GM12864 (cell line): ENCODE data around the gene ZWINT.

ENCODE experiments used
- DNase-seq: peaks from one replicate; pipeline ENCODE4 v3.0.0-alpha.2; 2011; ENCODE audit warnings: low read depth
- H3K4me3 ChIP-seq: 2 replicates; pipeline ENCODE4 v1.5.1; 2011; ENCODE audit warnings: mild to moderate bottlenecking, low read depth, low read length, control low read depth
- TF ChIP-seq, protein P1 (sequence below): IDR thresholded peaks from 2 replicates; pipeline ENCODE4 v1.5.1; 2011; ENCODE audit warnings: low read depth, mild to moderate bottlenecking, moderate library complexity, low read length, control low read depth, inconsistent platforms; ENCODE audit errors: missing control alignments

The ZWINT gene

DNA sequence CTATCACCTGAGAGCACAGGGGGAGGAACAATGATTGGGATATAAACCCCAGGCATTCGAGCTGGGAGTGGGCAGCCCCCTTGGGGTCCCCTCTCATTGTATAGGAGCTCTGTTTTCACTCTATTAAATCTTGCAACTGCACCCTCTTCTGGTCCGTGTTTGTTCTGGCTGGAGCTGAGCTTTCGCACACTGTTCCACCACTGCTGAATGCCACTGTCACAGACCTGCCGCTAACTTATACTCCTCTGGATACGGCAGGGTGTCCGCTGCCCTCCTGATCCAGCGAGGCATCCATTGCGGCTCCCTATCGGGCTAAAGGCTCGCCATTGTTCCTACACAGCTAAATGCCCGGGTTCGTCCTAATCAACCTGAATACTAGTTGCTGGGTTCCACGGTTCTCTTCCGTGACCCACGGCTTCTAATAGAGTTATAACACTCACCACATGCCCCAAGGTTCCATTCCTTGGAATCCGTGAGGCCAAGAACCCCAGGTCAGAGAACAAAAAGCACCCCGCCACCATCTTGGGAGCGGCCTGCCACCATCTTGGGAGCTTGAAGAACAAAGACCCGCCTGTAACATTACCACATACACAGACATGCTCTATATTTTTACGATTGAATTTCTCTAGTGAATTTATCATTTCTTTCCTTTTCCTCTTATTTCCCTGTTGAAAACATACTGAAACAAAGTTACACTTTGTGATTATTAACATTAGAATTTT lies 9.0 kb downstream of the ZWINT start:
- DNase-seq: no peak
- TF ChIP-seq, protein P1, sequence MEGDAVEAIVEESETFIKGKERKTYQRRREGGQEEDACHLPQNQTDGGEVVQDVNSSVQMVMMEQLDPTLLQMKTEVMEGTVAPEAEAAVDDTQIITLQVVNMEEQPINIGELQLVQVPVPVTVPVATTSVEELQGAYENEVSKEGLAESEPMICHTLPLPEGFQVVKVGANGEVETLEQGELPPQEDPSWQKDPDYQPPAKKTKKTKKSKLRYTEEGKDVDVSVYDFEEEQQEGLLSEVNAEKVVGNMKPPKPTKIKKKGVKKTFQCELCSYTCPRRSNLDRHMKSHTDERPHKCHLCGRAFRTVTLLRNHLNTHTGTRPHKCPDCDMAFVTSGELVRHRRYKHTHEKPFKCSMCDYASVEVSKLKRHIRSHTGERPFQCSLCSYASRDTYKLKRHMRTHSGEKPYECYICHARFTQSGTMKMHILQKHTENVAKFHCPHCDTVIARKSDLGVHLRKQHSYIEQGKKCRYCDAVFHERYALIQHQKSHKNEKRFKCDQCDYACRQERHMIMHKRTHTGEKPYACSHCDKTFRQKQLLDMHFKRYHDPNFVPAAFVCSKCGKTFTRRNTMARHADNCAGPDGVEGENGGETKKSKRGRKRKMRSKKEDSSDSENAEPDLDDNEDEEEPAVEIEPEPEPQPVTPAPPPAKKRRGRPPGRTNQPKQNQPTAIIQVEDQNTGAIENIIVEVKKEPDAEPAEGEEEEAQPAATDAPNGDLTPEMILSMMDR: no peak
- no peak overlapping the region for H3K4me3 ChIP-seq

DNA sequence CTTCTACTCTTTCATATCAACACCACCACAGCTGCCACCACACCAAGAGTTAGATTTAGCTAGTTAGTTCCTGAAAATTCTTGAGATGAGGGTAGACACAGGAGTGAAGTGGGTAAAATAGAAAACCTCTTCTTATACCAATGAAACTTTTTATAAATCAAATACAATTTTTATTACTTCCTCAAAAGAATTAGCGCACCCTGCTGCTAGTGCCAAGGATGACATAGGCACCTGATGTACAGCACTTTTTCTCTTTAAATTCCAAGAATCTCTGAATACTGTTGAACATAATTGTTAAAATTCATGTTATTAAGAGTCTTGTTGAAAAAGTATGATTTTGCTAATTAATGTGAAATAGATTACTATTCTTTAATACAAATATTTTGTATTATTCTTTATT lies 11.4 kb downstream of the ZWINT start:
- DNase-seq: no peak
- no peak overlapping the region for H3K4me3 ChIP-seq
- TF ChIP-seq, protein P1: no peak

DNA sequence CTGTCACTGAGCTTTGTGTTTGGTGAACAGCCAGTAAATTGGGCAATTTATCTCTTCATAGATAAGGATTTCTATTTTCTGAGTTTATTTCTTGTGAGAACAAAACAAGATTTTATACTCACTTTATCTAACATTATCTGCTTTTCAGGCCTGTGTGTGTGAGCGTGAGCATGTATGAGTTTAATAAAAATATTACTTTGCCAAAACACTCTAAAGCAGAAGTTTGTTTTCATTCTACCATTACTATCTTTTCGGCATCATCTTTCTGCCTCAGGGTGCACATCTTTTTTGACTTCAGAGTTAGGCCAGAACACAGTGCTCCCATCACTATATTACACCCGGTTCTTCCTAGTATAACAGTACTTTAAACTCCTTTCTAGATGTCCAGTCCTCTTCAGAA lies 13.0 kb downstream of the ZWINT start:
- TF ChIP-seq, protein P1: no peak
- DNase-seq: no peak
- H3K4me3 ChIP-seq: no peak overlapping the region

DNA sequence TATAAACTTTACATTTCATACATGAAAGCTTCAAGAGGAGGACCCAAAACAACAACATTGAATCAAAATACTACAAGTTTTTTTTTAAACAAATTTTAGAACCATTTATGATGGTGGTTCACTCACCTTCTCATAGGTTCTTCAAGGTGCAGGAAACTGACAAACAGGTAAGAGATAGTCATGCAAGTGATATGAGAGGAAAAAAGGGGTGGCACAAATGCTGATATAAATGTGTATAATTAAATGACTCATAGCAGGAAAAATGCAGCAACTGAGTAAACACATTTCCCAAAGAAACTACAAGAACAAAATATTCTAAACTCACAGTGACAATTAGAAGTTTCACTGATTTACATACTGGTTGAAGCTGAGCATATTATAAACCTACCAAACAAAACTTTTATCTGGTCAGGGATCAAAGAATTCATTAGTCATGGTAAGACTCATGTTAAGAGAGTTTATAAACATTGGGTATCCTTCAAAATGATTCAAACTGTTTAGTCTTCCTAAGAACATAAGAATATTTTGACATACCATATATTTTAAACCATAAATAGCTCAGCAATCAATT lies 14.1 kb downstream of the ZWINT start:
- no peak overlapping the region for H3K4me3 ChIP-seq
- TF ChIP-seq, protein P1: no peak
- no peak for DNase-seq

DNA sequence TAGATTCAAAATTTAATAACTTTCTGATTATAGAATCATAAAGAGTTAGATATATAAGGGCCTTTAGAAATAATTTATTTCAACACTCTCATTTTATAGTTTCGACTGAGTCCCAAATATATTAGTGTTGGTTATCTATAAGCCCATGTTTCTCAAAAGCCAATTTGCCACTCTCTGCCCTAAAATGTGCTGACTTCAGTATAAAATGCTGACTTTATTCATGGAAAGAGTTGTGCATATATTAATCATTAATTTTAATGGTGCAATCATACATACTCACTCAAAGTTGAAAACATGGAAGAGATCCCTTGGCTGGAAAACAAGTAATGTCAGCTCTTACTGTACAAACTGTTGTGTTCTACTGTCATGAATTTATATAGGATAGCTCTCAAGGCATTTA lies 19.4 kb downstream of the ZWINT start:
- DNase-seq: no peak
- TF ChIP-seq, protein P1: no peak
- no peak overlapping the region for H3K4me3 ChIP-seq

DNA sequence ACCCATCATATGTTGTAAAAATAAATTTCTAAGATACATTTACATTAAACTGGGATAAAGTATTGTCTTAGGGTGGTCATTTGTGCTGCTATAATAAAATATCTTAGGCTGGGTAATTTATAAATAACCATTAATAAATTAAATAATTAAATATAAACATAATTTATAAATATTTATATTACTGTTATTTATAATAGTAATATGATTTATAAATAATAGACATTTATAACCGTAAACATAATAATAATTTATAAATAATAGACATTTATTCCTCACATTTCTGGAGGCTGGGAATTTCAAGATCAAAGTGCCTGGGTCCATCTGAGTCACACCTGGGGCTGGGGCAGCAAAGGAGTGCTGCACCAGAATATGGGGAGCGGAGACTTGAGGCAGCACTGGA lies 31.1 kb downstream of the ZWINT start:
- TF ChIP-seq, protein P1: no peak
- DNase-seq: no peak

DNA sequence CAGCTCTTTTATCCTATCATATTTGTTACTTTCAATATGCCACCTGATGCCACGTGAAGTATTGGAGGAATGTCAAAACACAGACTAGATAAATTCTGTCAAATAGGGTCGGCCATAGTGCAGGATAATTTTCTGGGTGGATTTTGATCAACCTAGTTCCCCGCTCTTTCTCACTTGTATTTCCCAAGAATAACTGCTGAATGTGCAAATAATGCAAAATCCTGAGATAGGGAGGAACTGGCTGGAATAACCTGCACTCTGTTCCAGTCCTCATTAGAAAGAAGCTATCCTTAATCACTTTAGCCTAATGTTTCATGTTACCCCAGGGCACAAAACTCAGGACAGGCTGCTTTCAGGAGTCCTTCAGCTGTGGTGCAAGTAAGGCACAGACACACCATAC lies 33.9 kb downstream of the ZWINT start:
- TF ChIP-seq, protein P1: no peak
- no peak overlapping the region for H3K4me3 ChIP-seq
- DNase-seq: no peak

More for the DNA sequence above, 31.1 kb downstream of the ZWINT start:
- no peak overlapping the region for H3K4me3 ChIP-seq
